Loucy (cell line): ENCODE data around the gene NAALADL2.

ENCODE experiments used
- EZH2phosphoT487 ChIP-seq: fragments of 200-600 bp; IDR thresholded peaks from 2 replicates; pipeline ENCODE4 v1.6.1; 2018; ENCODE audit warnings: antibody characterized with exemption, mild to moderate bottlenecking, moderate library complexity, borderline replicate concordance
- TF ChIP-seq, protein P1 (sequence below): fragments of 200-600 bp; sonication (generic); conservative IDR thresholded peaks from 2 replicates; pipeline ENCODE4 v1.5.1; 2014; ENCODE audit warnings: mild to moderate bottlenecking, antibody characterized with exemption, low read length

DNA sequence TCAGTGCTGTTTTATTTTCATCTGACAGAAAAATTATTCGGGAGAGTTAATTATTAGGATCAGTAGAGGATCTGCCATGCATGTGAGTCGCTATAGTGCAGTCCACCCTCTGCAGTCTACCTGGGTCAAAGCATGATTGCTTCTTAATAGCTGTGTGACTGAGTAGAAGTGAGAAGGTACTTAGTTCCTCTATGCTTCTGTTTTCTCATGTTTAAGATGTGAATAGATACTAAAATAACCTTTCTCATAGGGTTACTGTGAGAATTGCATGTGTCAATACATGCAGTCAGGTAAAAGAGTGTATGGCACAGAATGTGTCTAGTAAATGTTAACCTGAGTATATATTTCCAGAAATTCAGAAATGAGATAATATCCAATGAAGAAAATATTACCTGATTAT is 435.7 kb downstream of the NAALADL2 start:
- TF ChIP-seq, protein P1, sequence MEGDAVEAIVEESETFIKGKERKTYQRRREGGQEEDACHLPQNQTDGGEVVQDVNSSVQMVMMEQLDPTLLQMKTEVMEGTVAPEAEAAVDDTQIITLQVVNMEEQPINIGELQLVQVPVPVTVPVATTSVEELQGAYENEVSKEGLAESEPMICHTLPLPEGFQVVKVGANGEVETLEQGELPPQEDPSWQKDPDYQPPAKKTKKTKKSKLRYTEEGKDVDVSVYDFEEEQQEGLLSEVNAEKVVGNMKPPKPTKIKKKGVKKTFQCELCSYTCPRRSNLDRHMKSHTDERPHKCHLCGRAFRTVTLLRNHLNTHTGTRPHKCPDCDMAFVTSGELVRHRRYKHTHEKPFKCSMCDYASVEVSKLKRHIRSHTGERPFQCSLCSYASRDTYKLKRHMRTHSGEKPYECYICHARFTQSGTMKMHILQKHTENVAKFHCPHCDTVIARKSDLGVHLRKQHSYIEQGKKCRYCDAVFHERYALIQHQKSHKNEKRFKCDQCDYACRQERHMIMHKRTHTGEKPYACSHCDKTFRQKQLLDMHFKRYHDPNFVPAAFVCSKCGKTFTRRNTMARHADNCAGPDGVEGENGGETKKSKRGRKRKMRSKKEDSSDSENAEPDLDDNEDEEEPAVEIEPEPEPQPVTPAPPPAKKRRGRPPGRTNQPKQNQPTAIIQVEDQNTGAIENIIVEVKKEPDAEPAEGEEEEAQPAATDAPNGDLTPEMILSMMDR = no peak
- TF ChIP-seq EZH2phosphoT487 = no peak
